GM19043 (cell line): Measurements from ENCODE around the gene CLCN1.
"Not testable (repeated sequence)": the region's sequence is repeated elsewhere in the genome, so short reads cannot be mapped to it uniquely, and the experiment has no call there.

Source experiments
- ATAC-seq: cut with Tn5 transposase; IDR thresholded peaks from one replicate; pipeline ENCODE4 v1.9.1; 2021; ENCODE audit warnings: low read depth; ENCODE audit not compliant: unreplicated experiment

CLCN1 gene

DNA sequence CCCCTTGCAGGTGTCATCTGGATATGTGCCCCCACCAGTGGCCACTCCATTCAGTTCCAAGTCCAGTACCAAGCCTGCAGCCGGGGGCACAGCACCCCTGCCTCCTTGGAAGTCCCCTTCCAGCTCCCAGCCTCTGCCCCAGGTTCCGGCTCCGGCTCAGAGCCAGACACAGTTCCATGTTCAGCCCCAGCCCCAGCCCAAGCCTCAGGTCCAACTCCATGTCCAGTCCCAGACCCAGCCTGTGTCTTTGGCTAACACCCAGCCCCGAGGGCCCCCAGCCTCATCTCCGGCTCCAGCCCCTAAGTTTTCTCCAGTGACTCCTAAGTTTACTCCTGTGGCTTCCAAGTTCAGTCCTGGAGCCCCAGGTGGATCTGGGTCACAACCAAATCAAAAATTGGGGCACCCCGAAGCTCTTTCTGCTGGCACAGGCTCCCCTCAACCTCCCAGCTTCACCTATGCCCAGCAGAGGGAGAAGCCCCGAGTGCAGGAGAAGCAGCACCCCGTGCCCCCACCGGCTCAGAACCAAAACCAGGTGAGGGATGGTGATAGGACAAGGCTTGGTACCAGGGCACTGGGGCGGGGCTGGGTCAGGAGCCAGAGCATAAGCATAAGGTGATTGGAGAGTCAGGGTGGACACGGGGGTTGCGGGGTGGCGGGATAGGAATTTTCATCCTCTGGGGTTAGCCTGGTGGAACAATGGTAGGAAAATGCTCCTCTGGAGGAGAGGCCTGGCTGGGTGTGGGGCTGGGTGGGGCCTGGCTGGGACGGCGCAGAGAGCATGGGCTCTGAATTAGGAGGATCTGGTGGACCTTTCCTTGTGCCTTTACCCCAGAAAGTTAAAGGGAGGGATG is 67.1 kb downstream of the CLCN1 start:
- no peak for ATAC-seq

- ATAC-seq = no peak
These were observed 67.7 kb downstream of the CLCN1 start for GRCh38 chr7:143383642-143383957.

GRCh38 chr7:143384148-143384547 is 68.2 kb downstream of the CLCN1 start:
- ATAC-seq = no peak

DNA sequence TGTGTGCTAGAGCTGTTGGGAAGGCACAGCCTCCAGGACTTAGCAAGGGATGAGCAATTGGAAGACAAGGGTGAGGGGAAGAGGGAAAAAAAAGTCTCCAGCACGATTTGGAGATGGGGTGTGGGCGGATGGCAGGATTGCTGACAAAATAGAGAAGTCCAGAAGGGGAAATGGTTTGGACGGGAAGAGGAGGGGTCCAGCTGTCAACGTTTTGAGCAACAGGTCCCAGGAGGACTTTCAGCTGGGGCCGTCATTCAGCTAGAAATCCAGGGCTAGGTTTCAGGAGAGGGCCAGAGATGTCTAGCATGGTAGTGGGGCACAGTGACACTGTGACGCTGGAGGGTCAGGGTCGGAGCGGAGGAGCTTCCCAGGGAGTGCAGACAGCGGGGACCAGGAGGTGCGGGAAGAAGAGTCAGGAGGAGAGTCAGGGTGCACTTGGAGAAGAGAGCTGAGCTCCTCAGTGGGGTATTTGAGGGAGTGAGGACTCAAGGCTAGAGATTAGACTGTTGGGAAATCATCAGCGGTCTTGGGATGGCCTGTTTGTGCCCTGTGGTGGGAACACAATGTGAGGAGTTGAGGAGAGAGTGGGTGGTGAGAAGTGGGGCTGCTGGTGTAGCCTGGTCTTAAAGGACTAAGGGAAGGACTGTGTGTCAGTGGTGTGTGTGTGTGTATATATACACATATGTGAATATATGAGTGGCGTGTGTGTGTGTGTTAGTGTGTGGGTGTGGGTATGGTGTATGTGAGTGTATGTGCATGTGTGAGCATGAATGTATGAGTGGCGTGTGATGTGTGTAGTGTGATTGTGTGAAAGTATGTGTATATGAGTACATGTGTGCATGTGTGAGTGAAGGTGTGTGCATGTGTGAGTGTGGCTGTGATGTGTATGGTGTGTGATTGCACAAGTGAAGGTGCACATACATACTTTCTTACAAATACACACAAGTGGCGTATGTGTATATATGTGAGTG is 69.0 kb downstream of the CLCN1 start:
- no peak for ATAC-seq

DNA sequence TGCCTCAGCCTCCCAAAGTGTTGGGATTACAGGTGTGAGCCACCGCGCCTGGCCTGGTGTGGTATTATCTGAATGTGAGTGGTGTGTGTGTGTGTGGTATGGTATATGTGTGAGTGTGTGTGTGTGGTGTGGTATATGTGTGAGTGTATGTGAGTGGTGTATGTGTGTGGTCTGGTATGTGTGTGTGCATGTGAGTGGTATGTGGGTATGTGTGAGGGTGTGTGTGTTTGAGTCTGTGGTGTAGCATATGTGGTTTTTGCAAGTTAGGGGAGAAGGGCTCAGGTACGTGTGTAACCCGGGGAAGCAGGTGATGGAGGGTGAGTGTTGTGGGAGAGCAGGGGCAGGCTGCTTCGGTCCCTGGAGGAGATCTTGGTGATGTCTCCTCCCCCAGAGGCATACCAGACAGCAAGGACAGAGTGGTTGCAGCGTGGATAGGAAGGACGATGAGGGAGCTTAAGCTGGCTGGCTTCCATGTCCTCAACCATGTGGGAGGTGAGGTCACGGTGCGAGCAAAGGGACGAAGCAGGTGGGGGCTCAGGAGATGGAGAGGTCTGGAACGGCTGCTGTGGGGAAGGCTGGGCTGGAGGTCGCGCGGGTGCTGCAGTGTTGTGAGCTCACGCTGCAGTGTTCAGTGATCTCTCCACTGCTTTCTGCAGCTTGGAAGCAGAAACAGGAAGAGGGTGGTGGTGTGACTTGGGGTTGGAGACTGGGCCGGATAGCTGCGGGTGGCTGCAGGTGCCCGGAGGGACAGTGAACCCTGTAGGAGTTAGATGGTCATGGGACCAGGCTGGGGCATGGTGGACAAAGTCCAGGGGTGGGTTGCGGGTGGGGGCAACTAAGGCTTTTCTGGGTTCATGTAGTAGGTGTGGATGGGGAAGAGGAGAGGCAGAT is 70.2 kb downstream of the CLCN1 start:
- ATAC-seq = peak; percentile 40

GRCh38 chr7:143387156-143387975 is 71.5 kb downstream of the CLCN1 start:
- ATAC-seq = no peak

GRCh38 chr7:143388051-143388450 is 72.1 kb downstream of the CLCN1 start:
- no peak for ATAC-seq

- no peak for ATAC-seq
These were observed 72.7 kb downstream of the CLCN1 start for GRCh38 chr7:143388491-143389101.

- no peak for ATAC-seq
These were observed 73.6 kb downstream of the CLCN1 start for GRCh38 chr7:143389316-143390103.

- no peak for ATAC-seq
These were observed 74.3 kb downstream of the CLCN1 start for GRCh38 chr7:143390104-143390772.

- no peak for ATAC-seq
These were observed 74.9 kb downstream of the CLCN1 start for GRCh38 chr7:143390773-143391317.

DNA sequence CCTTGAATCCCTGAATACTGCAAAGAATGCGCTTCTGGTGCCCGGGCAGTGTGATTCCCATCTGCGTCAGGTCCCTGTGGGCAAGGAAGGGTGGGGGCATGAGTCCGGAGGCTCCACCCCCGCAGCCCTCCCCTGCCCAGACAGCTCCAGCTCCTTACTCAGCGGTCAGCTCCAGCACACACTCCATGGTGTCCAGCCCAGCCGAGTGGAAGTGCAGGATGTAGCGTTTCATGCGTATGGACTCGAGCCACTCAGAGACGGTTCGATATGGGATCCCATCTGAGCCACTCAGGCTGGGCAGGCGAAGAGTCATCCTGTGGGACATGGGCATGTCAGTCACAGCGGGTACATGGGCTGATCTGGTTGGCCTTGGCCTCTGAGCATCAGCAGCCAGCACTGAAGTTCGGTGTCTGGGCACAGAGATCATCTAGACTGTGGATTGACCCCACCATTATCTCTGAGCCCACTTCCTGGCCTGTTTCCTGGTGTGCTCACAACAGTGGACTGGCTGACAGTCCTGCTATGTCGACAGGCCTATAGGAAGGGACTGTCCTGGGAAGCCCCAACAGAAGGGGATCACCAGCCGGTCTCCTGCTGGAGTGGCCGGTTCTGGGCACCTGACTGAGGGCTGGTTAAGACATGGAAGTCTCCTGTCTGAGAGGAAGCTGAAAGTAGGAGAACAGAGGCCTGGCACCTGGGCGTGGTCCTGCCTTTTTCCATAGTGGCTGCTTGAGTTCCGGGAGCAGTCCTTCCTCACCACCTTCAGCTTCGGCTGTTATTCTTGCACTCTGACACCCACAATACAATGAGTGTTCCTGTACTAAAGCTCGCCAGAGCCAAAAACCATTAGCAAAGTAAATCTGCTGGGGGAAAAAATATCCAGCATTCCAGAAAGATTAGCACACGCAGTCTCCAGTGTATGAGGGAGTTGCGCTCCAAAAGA is 75.8 kb downstream of the CLCN1 start:
- no peak for ATAC-seq

GRCh38 chr7:143392427-143392826 is 76.5 kb downstream of the CLCN1 start:
- not testable (repeated sequence) for ATAC-seq

- no peak for ATAC-seq
These were observed 77.0 kb downstream of the CLCN1 start for GRCh38 chr7:143392875-143393266.

GRCh38 chr7:143393267-143394041 is 77.5 kb downstream of the CLCN1 start:
- no peak for ATAC-seq

DNA sequence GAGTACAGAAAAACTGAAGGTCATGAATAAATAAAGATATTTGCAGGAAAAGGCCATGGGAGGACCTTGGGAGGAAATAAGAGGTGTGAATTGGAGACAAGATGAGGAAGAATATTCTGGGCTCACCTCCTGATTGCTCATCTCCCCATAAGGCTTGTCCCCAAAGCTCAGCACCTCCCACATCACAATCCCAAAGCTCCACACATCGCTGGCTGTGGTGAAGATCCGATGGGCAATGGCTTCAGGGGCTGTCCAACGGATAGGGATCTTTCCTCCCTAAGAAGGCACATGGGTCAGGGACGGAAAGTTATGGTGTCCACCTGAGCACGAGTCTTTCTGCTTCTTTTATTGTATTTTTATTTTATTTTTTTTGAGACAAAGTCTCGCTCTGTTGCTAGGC is 78.2 kb downstream of the CLCN1 start:
- ATAC-seq = no peak
